Measurements from ENCODE around the gene PPP6C. TPM values are rescaled to one million over a fixed set of nuclear protein-coding genes. Genes with fewer than 3 reads are reported as not detected.

The PPP6C gene
- total RNA-seq, 1 donor from 2014 or later: 37.9 TPM

GRCh38 chr9:125161284-125161918 is 28.2 kb downstream of the PPP6C start:
- Mint-ChIP-seq H3K36me3 (ENCODE audit: unreplicated experiment) (peaks cover 4% of the 10 kb centered on the region), H3K9me3 (ENCODE audit: unreplicated experiment) (no peaks in the 10 kb centered on the region), H3K27me3 (ENCODE audit: unreplicated experiment) (no peaks in the 10 kb centered on the region), H3K4me1 (ENCODE audit: unreplicated experiment) (peaks cover 21% of the 10 kb centered on the region), H3K27ac (ENCODE audit: unreplicated experiment) (peak overlapping the region; percentile 89), H3K4me3 (ENCODE audit: unreplicated experiment) (no peak overlapping the region)
- no peak for TF ChIP-seq CTCF (IDR thresholded peaks at IDR 0.05)
- DNase-seq (ENCODE audit: extremely low spot score, unreplicated experiment): no peak

GRCh38 chr9:125160750-125161149 is 28.9 kb downstream of the PPP6C start:
- no peaks in the 10 kb centered on the region for H3K9me3 Mint-ChIP-seq (ENCODE audit: unreplicated experiment)
- peaks cover 1% of the 10 kb centered on the region for H3K36me3 Mint-ChIP-seq (ENCODE audit: unreplicated experiment)
- H3K27ac Mint-ChIP-seq (ENCODE audit: unreplicated experiment): peak overlapping the region; percentile 89
- DNase-seq (ENCODE audit: extremely low spot score, unreplicated experiment): no peak
- no peak for TF ChIP-seq CTCF (IDR thresholded peaks at IDR 0.05)
- H3K4me3 Mint-ChIP-seq (ENCODE audit: unreplicated experiment): no peak overlapping the region
- H3K27me3 Mint-ChIP-seq (ENCODE audit: unreplicated experiment): no peaks in the 10 kb centered on the region
- H3K4me1 Mint-ChIP-seq (ENCODE audit: unreplicated experiment): peaks cover 17% of the 10 kb centered on the region

- Mint-ChIP-seq H3K9me3 (ENCODE audit: unreplicated experiment) (no peaks in the 10 kb centered on the region), H3K36me3 (ENCODE audit: unreplicated experiment) (peaks cover 19% of the 10 kb centered on the region), H3K4me1 (ENCODE audit: unreplicated experiment) (peaks cover 13% of the 10 kb centered on the region), H3K4me3 (ENCODE audit: unreplicated experiment) (no peak overlapping the region), H3K27ac (ENCODE audit: unreplicated experiment) (no peak overlapping the region), H3K27me3 (ENCODE audit: unreplicated experiment) (no peaks in the 10 kb centered on the region)
- no peak for TF ChIP-seq CTCF (IDR thresholded peaks at IDR 0.05)
- DNase-seq (ENCODE audit: extremely low spot score, unreplicated experiment): no peak
Observed at GRCh38 chr9:125156551-125156950, 33.1 kb downstream of the PPP6C start.

GRCh38 chr9:125153712-125154367 is 35.8 kb downstream of the PPP6C start:
- Mint-ChIP-seq H3K27me3 (ENCODE audit: unreplicated experiment) (no peaks in the 10 kb centered on the region), H3K27ac (ENCODE audit: unreplicated experiment) (no peak overlapping the region), H3K9me3 (ENCODE audit: unreplicated experiment) (no peaks in the 10 kb centered on the region), H3K4me1 (ENCODE audit: unreplicated experiment) (no peaks in the 10 kb centered on the region), H3K4me3 (ENCODE audit: unreplicated experiment) (no peak overlapping the region), H3K36me3 (ENCODE audit: unreplicated experiment) (peaks cover 39% of the 10 kb centered on the region)
- no peak for DNase-seq (ENCODE audit: extremely low spot score, unreplicated experiment)
- TF ChIP-seq CTCF (IDR thresholded peaks at IDR 0.05): no peak

GRCh38 chr9:125151730-125152129 is 37.9 kb downstream of the PPP6C start:
- H3K27me3 Mint-ChIP-seq (ENCODE audit: unreplicated experiment): no peaks in the 10 kb centered on the region
- no peak overlapping the region for H3K4me3 Mint-ChIP-seq (ENCODE audit: unreplicated experiment)
- peaks cover 46% of the 10 kb centered on the region for H3K36me3 Mint-ChIP-seq (ENCODE audit: unreplicated experiment)
- no peak overlapping the region for H3K27ac Mint-ChIP-seq (ENCODE audit: unreplicated experiment)
- no peaks in the 10 kb centered on the region for H3K4me1 Mint-ChIP-seq (ENCODE audit: unreplicated experiment)
- TF ChIP-seq CTCF (IDR thresholded peaks at IDR 0.05): no peak
- no peaks in the 10 kb centered on the region for H3K9me3 Mint-ChIP-seq (ENCODE audit: unreplicated experiment)
- DNase-seq (ENCODE audit: extremely low spot score, unreplicated experiment): no peak
